ENCODE data around the gene TUBB. TPM values are rescaled to one million over a fixed set of nuclear protein-coding genes. Genes with fewer than 3 reads are reported as not detected.

Gene TUBB
- total and polyA plus RNA-seq, 9 of the 15 experiments (the other 6 are each of a cell fraction or from before 2014, with no cell fraction given): 971 to 2,870 (median 1,478) TPM

GRCh38 chr6:30741789-30742315 lies 21.7 kb downstream of the TUBB start (continued):
- TF ChIP-seq, protein P1, sequence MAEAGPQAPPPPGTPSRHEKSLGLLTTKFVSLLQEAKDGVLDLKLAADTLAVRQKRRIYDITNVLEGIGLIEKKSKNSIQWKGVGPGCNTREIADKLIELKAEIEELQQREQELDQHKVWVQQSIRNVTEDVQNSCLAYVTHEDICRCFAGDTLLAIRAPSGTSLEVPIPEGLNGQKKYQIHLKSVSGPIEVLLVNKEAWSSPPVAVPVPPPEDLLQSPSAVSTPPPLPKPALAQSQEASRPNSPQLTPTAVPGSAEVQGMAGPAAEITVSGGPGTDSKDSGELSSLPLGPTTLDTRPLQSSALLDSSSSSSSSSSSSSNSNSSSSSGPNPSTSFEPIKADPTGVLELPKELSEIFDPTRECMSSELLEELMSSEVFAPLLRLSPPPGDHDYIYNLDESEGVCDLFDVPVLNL (CRISPR knock-in tag; IDR thresholded peaks at IDR 0.05; ENCODE audit: low read depth): 0 out of 2 replicates have a peak, but pooled peaks have one; percentile 26
- TF ChIP-seq, protein P2, sequence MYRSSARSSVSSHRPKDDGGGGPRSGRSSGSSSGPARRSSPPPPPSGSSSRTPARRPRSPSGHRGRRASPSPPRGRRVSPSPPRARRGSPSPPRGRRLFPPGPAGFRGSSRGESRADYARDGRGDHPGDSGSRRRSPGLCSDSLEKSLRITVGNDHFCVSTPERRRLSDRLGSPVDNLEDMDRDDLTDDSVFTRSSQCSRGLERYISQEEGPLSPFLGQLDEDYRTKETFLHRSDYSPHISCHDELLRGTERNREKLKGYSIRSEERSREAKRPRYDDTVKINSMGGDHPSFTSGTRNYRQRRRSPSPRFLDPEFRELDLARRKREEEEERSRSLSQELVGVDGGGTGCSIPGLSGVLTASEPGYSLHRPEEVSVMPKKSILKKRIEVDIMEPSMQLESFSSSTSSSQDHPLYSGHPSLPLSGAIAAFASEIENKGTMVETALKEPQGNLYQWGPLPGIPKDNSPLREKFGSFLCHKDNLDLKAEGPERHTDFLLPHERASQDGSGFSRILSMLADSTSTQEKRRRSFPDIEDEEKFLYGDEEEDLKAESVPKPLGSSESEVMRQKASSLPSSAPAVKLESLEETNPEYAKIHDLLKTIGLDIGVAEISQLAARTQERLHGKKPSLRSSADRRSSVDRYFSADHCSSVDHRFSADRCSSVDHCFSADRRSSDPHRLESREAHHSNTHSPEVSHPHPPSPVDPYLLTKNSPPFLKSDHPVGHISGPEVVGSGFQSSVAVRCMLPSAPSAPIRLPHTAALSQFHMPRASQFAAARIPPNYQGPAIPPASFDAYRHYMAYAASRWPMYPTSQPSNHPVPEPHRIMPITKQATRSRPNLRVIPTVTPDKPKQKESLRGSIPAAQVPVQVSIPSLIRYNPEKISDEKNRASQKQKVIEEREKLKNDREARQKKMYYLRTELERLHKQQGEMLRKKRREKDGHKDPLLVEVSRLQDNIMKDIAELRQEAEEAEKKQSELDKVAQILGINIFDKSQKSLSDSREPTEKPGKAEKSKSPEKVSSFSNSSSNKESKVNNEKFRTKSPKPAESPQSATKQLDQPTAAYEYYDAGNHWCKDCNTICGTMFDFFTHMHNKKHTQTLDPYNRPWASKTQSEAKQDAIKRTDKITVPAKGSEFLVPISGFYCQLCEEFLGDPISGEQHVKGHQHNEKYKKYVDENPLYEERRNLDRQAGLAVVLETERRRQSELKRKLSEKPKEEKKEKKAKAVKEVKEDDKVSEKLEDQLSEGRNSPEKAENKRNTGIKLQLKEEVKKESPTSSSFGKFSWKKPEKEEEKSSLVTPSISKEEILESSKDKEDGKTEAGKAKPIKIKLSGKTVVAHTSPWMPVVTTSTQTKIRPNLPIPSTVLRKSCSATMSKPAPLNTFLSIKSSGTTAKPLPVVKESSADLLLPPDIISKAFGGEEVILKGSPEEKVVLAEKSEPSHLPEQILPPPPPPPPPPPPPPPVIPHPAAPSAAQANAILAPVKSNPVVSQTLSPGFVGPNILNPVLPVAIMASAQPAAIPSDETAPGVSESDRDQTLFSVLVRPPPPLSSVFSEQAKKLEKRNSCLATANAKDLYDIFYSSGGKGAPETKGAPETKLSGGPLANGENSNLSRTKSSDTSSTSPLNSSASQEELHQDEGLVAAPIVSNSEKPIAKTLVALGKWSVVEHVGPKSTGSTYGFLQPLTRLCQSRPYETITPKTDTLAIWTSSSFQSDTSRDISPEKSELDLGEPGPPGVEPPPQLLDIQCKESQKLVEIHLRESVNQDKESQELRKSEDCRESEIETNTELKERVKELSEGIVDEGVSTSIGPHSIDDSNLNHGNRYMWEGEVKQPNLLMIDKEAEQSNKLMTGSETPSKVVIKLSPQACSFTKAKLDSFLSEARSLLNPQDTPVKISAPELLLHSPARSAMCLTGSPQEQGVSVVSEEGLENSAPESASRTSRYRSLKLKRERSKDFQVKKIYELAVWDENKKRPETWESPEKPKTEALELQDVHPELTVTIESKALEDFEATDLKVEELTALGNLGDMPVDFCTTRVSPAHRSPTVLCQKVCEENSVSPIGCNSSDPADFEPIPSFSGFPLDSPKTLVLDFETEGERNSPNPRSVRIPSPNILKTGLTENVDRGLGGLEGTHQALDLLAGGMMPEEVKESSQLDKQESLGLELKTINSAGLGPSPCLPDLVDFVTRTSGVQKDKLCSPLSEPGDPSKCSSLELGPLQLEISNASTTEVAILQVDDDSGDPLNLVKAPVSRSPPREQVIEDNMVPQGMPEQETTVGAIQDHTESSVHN (IDR thresholded peaks at IDR 0.05; ENCODE audit: borderline replicate concordance in 1 of 2, low read depth in 1 of 2): 0 out of 4 replicates have a peak, but pooled peaks of 1 of the 2 experiments have one; percentile 4
- 0 out of 2 replicates have a peak, but pooled peaks have one; percentile 28 for TF ChIP-seq ZBTB2 (IDR thresholded peaks at IDR 0.05)
- TF ChIP-seq NR2F6 (CRISPR knock-in tag; IDR thresholded peaks at IDR 0.05): no peak
- peak; percentile 46 for TF ChIP-seq ZNF280A (IDR thresholded peaks at IDR 0.05; ENCODE audit: low read depth, partially characterized antibody)
- TF ChIP-seq HDAC2 (IDR thresholded peaks at IDR 0.05): 0 out of 2 replicates have a peak, but pooled peaks have one; percentile 28
- no peak for TF ChIP-seq ZBTB26 (CRISPR knock-in tag; IDR thresholded peaks at IDR 0.05)
- peak; percentile 8 for TF ChIP-seq ASH1L (IDR thresholded peaks at IDR 0.05; ENCODE audit: borderline replicate concordance, low read depth, partially characterized antibody)
- TF ChIP-seq FOS (IDR thresholded peaks at IDR 0.05; ENCODE audit: extremely low read depth, insufficient read length): no peak

All from K562 (cell line).